Measurements from ENCODE around the gene KCMF1. TPM values are rescaled to one million over a fixed set of nuclear protein-coding genes. Genes with fewer than 3 reads are reported as not detected.

KCMF1 gene
- total RNA-seq (2011; cell fraction: chromatin; rRNA removed; ENCODE audit: low replicate concordance) = 25.9 and 38.5 TPM in 2 replicates
- 8.8 and 10.0 TPM in 2 replicates for total RNA-seq (2011; cell fraction: nucleolus; rRNA removed)
- total RNA-seq (2011; cell fraction: nucleoplasm; rRNA removed) = 17.4 and 18.4 TPM in 2 replicates
- total RNA-seq (2014; rRNA removed) (30.7 and 34.7 TPM in 2 replicates), total RNA-seq (2014; rRNA removed; fragmentation: Illumina TruSeq; extraction: Trizol) (61.3 and 73.9 TPM in 2 replicates), total RNA-seq (2015; rRNA removed; fragmentation: Illumina TruSeq; extraction: Trizol) (46.5 and 47.0 TPM in 2 replicates), total RNA-seq (2021) (68.8 and 69.5 TPM in 2 replicates), polyA plus RNA-seq (2011; rRNA removed) (57.7 and 88.2 TPM in 2 replicates), polyA plus RNA-seq (2014; fragmentation: Illumina TruSeq; extraction: Trizol) (52.0 and 52.8 TPM in 2 replicates), polyA plus RNA-seq (2014; fragmentation: Nextera tagmentation; extraction: Ambion mirVana) (1 to 10 TPM; 6.8 to 7.5 TPM), polyA plus RNA-seq (2014; rRNA removed) (36.7 and 43.9 TPM in 2 replicates), polyA minus RNA-seq (2011; rRNA and poly(A)+ RNA removed) (80.5 and 109 TPM in 2 replicates), Bru-seq, nascent RNA (percentile 84 among the genes with signal in this experiment), BruChase-seq, experiment 1, labeled RNA remaining after a 2-hour chase (percentile 87 among the genes with signal in this experiment), BruChase-seq, experiment 2, labeled RNA remaining after a 6-hour chase (percentile 84 among the genes with signal in this experiment)
- 28.6 and 42.6 TPM in 2 replicates for polyA plus RNA-seq (2011; cell fraction: cytosol; rRNA removed)
- 23.7 and 33.0 TPM in 2 replicates for polyA plus RNA-seq (2011; cell fraction: nucleus; rRNA removed)
- 49.1 and 51.2 TPM in 2 replicates for polyA plus RNA-seq (2012)
- 18.0 and 41.3 TPM in 2 replicates for polyA minus RNA-seq (2011; cell fraction: cytosol; rRNA and poly(A)+ RNA removed)
- polyA minus RNA-seq (2011; cell fraction: nucleus; rRNA and poly(A)+ RNA removed) = 8.1 and 14.1 TPM in 2 replicates
- long read RNA-seq, experiment 1, full-length matches to known transcripts = 176 of 222 reads
- long read RNA-seq, experiment 1, partial matches to known transcripts = 13 of 222 reads
- long read RNA-seq, experiment 1, other reads (novel, unspliced or antisense) = 33 of 222 reads
- long read RNA-seq, experiment 2, full-length matches to known transcripts = 60 of 87 reads
- long read RNA-seq, experiment 2, partial matches to known transcripts = 10 of 87 reads
- long read RNA-seq, experiment 2, other reads (novel, unspliced or antisense) = 17 of 87 reads
- long read RNA-seq, experiment 3, full-length matches to known transcripts = 20 of 24 reads
- long read RNA-seq, experiment 3, partial matches to known transcripts = 2 of 24 reads
- long read RNA-seq, experiment 3, other reads (novel, unspliced or antisense) = 2 of 24 reads

DNA sequence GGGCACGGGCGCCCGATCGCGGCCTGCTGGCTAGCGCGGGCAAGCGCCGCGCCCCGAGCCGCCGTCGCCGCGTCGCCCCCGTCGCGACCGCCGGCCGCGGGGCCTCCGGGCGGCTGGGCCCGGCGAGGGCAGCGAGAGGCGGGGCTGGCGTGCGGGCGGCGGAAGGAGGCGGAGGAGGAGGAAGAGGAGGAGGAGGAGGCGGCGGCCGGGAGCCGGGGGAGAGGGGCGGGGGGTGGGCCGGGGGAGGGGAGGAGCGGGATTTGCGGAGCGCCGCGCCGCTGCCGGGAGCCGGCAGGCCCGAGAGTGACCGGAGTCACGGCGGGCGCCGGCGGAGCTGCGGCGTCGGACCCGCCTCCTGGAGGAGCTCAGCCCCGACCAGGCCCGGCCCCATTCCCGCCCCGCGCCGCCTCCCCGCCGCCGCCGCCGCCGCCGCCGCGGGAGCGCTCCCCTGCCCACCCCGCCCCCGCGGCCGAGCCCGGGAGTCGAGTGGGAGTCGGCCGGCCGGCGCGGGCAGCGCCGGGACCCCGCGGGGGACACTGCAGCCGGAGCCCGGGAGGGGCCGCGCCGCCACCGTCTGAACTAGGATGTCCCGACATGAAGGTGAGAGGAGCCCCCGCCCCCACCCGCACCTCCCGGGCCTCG, at the start of gene KCMF1:
KCMF1 (plus strand) TSS at position 294 of the 642 bp plus-strand sequence; CDS start at position 585, 291 bp downstream.
- FAIRE-seq (no peak), ATAC-seq (peak; percentile 69), DNase-seq (ENCODE audit: extremely low read depth in 1 of 4, low spot score in 3 of 4) (peak; percentile 82 to 90 (median 88))
- intact Hi-C loops (cut with micrococcal nuclease) = loop anchor here (5.0 kb wide), 1 partner anchor 41 kb away; no protein-coding TSS in a partner anchor
- Histone ChIP-seq H3K4me2 (ENCODE audit: insufficient read depth, low read length) (peak within 1 kb of the TSS; percentile 90), H4K20me1 (replicated peaks; ENCODE audit: control insufficient read depth, insufficient read depth, low read length) (peaks cover 18% of the 10 kb centered on the region; the same call in 1 of the 2 replicates), H3K9ac (ENCODE audit: insufficient read depth in 1 of 2, low read depth in 2 of 2, low read length in 2 of 2) (peak within 1 kb of the TSS; percentile 92 to 95), H3K36me3 (ENCODE audit: control insufficient read depth, insufficient read depth, low read length) (peaks cover 16% of the 10 kb centered on the region; the same call in 2 of the 3 replicates), H3K79me2 (ENCODE audit: control insufficient read depth, insufficient read depth, low read length) (peaks cover 79% of the 10 kb centered on the region), H3K4me1 (replicated peaks in 1 of 2; ENCODE audit: control insufficient read depth in 2 of 2, insufficient read depth in 2 of 2, low read length in 2 of 2) (peaks cover 13 to 16% of the 10 kb centered on the region in 2 experiments; a peak in 3 of 5 replicates), H3K9me1 (ENCODE audit: control insufficient read depth, insufficient read depth, low read length) (peaks cover 3% of the 10 kb centered on the region), H3K9me3 (replicated peaks; ENCODE audit: control insufficient read depth, insufficient read depth, low read depth, low read length) (no peaks in the 10 kb centered on the region; the same call in 1 of the 2 replicates), H3K4me3 (peak within 1 kb of the TSS; percentile 85), H3K27ac (ENCODE audit: extremely low read depth, low read depth, low read length) (peak within 1 kb of the TSS; percentile 93), H2AFZ (ENCODE audit: low read depth, low read length) (peak within 1 kb of the TSS; percentile 73), H3K27me3 (ENCODE audit: control insufficient read depth in 2 of 2, insufficient read depth in 2 of 2, low read length in 2 of 2) (no peaks in the 10 kb centered on the region)
- POLR2A ChIA-PET = interaction anchor here (0.5 to 3.2 kb wide), 13 partner anchors 9 to 678 kb away, joined by 3 to 12 read pairs (median 4); no protein-coding TSS in a partner anchor
- CTCF ChIA-PET (ENCODE audit: low intra/inter-chr PET ratio) = interaction anchor here (0.6 to 0.9 kb wide), 2 partner anchors 13 to 47 kb away, joined by 3 to 4 read pairs; no protein-coding TSS in a partner anchor
- BruUV-seq (replicated peaks) = no TSS peak
- in situ Hi-C loops (cut with MboI) = no loop called here
- 1% methylated on average over 19 of the region's 102 CpGs for WGBS (ENCODE audit: insufficient coverage, low coverage, missing lambda C conversion rate)
- no peak for TF ChIP-seq ZNF384 (IDR thresholded peaks at IDR 0.05; ENCODE audit: low read depth, low read length)
- TF ChIP-seq ZNF766 (CRISPR knock-in tag; conservative IDR thresholded peaks at IDR 0.05) = peak; percentile 57; the same call in 1 of the 2 replicates
- no peak for TF ChIP-seq TCF3 (CRISPR knock-in tag; IDR thresholded peaks at IDR 0.05)
- peak; percentile 75 for TF ChIP-seq GABPA (tag; conservative IDR thresholded peaks at IDR 0.05; ENCODE audit: low read depth)
- TF ChIP-seq POLR2G (IDR thresholded peaks at IDR 0.05; ENCODE audit: low read depth, low read length) = peak; percentile 19; the same call in 1 of the 2 replicates
- TF ChIP-seq EGR1 (conservative IDR thresholded peaks at IDR 0.05) = 0 out of 2 replicates have a peak, but pooled peaks have one; percentile 15
- TF ChIP-seq POLR2H (tag; IDR thresholded peaks at IDR 0.05; ENCODE audit: low read depth) = 0 out of 2 replicates have a peak, but pooled peaks have one; percentile 52
- TF ChIP-seq, protein P1, sequence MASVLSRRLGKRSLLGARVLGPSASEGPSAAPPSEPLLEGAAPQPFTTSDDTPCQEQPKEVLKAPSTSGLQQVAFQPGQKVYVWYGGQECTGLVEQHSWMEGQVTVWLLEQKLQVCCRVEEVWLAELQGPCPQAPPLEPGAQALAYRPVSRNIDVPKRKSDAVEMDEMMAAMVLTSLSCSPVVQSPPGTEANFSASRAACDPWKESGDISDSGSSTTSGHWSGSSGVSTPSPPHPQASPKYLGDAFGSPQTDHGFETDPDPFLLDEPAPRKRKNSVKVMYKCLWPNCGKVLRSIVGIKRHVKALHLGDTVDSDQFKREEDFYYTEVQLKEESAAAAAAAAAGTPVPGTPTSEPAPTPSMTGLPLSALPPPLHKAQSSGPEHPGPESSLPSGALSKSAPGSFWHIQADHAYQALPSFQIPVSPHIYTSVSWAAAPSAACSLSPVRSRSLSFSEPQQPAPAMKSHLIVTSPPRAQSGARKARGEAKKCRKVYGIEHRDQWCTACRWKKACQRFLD (CRISPR knock-in tag; IDR thresholded peaks at IDR 0.05) = 0 out of 2 replicates have a peak, but pooled peaks have one; percentile 56
- peak in 2 of 3 experiments; percentile 41 to 61 for TF ChIP-seq YY1 (IDR thresholded peaks at IDR 0.05; ENCODE audit: borderline replicate concordance in 1 of 3, control insufficient read depth in 1 of 3, extremely low read depth in 1 of 3, insufficient read depth in 3 of 3, insufficient read length in 1 of 3, insufficient replicate concordance in 2 of 3, low read depth in 1 of 3, low read length in 2 of 3)
- no peak for TF ChIP-seq ZNF778 (CRISPR knock-in tag; IDR thresholded peaks at IDR 0.05)
- TF ChIP-seq, protein P2, sequence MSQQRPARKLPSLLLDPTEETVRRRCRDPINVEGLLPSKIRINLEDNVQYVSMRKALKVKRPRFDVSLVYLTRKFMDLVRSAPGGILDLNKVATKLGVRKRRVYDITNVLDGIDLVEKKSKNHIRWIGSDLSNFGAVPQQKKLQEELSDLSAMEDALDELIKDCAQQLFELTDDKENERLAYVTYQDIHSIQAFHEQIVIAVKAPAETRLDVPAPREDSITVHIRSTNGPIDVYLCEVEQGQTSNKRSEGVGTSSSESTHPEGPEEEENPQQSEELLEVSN (IDR thresholded peaks at IDR 0.05; ENCODE audit: borderline replicate concordance in 1 of 2, extremely low read depth in 1 of 2, insufficient read depth in 1 of 2, insufficient read length in 1 of 2, low read depth in 1 of 2, low read length in 1 of 2, poor library complexity in 1 of 2, severe bottlenecking in 1 of 2) = peak in 1 of 2 experiments; percentile 25

All from K562 (cell line).